ACC112 (cell line): Measurements from ENCODE around the gene SCARB1.

Source experiments
- H2AFZ ChIP-seq: fragments of 200-600 bp; sonication (generic); one replicate; pipeline ENCODE4 v1.6.0; 2017; ENCODE audit warnings: antibody characterized with exemption, low read length; ENCODE audit not compliant: unreplicated experiment
- H3K27ac ChIP-seq: fragments of 200-600 bp; sonication (generic); 2 replicates; pipeline ENCODE4 v1.5.1; 2014; ENCODE audit warnings: low read depth, mild to moderate bottlenecking, antibody characterized with exemption, low read length, moderate library complexity
- H3K27me3 ChIP-seq: fragments of 200-600 bp; sonication (generic); 2 replicates; pipeline ENCODE4 v1.6.1; 2014; ENCODE audit warnings: mild to moderate bottlenecking, antibody characterized with exemption, low read length, moderate library complexity, mixed read lengths; ENCODE audit not compliant: insufficient read depth
- H3K36me3 ChIP-seq: fragments of 200-600 bp; sonication (generic); 2 replicates; pipeline ENCODE4 v1.6.1; 2016; ENCODE audit warnings: mild to moderate bottlenecking, antibody characterized with exemption, low read length, moderate library complexity, mixed read lengths; ENCODE audit not compliant: insufficient read depth
- H3K4me1 ChIP-seq: fragments of 200-600 bp; sonication (generic); one replicate; pipeline ENCODE4 v1.6.1; 2016; ENCODE audit warnings: low read length, mixed read lengths; ENCODE audit not compliant: insufficient read depth, unreplicated experiment, control insufficient read depth
- H3K4me3 ChIP-seq: fragments of 200-600 bp; sonication (generic); 2 replicates; pipeline ENCODE4 v1.5.1; 2014; ENCODE audit warnings: mild to moderate bottlenecking, low read depth, low read length
- H3K79me2 ChIP-seq: fragments of 200-600 bp; sonication (generic); one replicate; pipeline ENCODE4 v1.6.0; 2016; ENCODE audit warnings: low read length; ENCODE audit not compliant: control insufficient read depth, unreplicated experiment, insufficient read depth

Gene SCARB1

GRCh38 chr12:124817076-124818000, 46.3 kb downstream of the SCARB1 start:
- Histone ChIP-seq H2AFZ (no peak overlapping the region), H3K4me1 (no peaks in the 10 kb centered on the region), H3K4me3 (no peak overlapping the region), H3K27me3 (no peaks in the 10 kb centered on the region), H3K79me2 (no peaks in the 10 kb centered on the region), H3K27ac (no peak overlapping the region), H3K36me3 (peaks cover 16% of the 10 kb centered on the region)

DNA sequence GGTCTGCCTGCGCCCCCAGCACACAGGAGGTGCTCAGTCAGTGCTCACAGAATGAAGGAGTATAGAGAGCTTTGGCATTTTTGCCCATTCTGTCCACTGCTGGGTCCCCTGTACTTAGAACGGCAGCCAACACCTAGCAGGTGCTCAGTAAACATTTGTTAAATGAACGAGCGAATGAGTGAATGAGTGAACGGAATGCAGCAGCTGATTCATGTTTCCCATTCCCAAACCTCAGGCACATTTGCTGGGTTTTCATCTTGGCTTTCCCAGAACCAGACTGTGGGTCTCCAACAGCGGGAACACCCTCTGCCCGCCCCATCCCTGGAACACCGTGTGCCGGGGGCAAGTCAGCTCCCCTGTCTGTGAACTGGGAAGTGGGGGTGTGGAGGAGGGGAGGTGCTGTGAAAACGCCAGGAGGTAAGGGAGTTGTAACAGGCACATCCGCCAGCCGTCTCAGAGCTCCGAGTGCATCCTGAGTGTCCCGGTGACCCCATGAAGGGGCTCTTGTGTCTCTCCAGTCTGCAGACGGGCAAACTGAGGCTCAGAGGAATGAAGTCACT, 47.3 kb downstream of the SCARB1 start:
- H3K4me3 ChIP-seq, result no peak overlapping the region
- H2AFZ ChIP-seq, result no peak overlapping the region
- H3K27ac ChIP-seq, result no peak overlapping the region
- H3K36me3 ChIP-seq, result peaks cover 20% of the 10 kb centered on the region
- H3K79me2 ChIP-seq, result no peaks in the 10 kb centered on the region
- H3K4me1 ChIP-seq, result no peaks in the 10 kb centered on the region
- no peaks in the 10 kb centered on the region for H3K27me3 ChIP-seq

DNA sequence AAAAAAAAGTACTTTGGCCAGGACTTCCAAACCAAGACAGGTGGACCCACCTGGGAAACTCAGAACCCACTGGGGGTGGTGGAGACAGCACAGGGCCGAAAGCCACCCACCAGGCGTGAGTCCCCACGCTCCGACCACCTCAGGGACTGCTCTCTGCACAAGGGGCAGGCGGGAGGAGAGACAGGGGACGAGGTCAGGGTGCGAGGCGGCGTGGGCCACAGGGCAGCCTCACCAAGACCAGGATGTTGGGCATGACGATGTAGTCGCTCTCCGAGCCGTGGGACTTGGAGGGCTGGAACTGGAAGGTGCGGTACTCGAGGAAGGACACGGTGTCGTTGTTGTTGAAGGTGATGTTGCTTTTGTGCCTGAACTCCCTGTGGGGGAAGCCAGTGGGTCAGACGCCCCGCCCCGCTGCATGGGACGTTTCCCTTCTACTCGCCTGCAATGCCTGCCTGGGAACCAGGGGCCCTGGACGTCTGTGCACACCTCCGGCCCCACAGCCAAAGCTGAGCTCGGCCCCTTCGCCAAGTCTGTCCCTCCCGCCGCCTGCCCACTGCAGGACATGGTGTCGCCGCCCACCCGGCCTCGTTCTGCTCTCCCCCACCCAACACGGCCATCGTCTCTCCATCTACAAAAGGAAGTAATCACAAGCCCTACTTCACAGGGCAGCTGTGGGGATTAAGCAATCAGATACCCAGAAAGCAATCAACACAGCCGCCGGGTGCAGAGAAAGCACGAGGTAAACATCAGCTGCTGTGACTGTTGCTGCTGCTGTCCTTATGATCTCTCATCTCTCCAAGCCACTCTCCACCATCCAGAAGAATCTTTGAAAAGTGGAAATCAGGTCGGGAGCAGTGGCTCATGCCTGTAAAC, 48.7 kb downstream of the SCARB1 start:
- Histone ChIP-seq H3K27ac (no peak overlapping the region), H3K36me3 (peaks cover 20% of the 10 kb centered on the region)

DNA sequence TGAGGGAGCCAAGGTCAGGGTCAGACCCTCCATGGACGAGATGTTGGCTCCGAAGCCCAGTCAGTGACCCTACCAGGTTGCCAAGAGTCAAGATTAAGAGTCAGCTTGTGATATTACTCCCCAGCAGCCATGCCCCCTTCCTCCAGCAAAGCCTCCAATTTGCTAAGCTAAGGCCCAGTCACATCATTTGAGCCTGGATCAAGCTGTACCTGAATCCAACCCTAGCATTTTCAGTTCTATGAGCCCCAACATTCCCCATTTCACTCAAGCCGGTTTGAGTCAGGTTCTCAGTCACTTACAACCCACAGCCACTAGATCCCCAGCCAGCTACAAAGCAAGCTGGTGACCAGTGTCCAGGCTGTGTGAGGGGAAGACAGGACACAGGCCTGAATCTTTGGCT, 49.9 kb downstream of the SCARB1 start:
- peaks cover 20% of the 10 kb centered on the region for H3K36me3 ChIP-seq

More for the DNA sequence above, 48.7 kb downstream of the SCARB1 start:
- Histone ChIP-seq H3K79me2 (no peaks in the 10 kb centered on the region), H3K27me3 (no peaks in the 10 kb centered on the region), H2AFZ (no peak overlapping the region), H3K4me1 (no peaks in the 10 kb centered on the region), H3K4me3 (no peak overlapping the region)

DNA sequence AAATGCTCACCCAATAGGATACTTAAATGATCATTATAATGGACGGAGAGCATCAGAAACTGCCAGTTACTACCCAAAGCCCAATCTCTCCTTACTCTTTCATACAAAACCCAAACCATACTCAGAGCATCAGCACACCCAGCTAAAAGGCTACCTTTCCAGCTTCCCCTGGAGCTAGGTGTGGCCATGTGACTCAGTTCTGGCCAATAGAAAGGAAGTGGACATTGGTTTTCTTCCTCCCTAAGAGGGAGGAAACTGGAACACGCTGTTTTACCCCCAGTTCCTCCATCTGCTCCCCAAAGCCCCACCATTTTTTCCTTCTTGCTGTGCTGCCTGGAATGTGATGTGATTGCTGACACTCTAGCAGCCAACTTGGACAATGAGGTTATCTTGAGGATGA, 50.7 kb downstream of the SCARB1 start:
- Histone ChIP-seq H3K79me2 (no peaks in the 10 kb centered on the region), H3K27ac (no peak overlapping the region), H3K36me3 (peaks cover 20% of the 10 kb centered on the region), H3K4me1 (no peaks in the 10 kb centered on the region), H3K27me3 (no peaks in the 10 kb centered on the region), H2AFZ (no peak overlapping the region), H3K4me3 (no peak overlapping the region)

More for the DNA sequence above, 49.9 kb downstream of the SCARB1 start:
- H3K27me3 ChIP-seq, result no peaks in the 10 kb centered on the region
- H3K27ac ChIP-seq, result no peak overlapping the region
- H2AFZ ChIP-seq, result no peak overlapping the region
- no peak overlapping the region for H3K4me3 ChIP-seq
- H3K4me1 ChIP-seq, result no peaks in the 10 kb centered on the region
- H3K79me2 ChIP-seq, result no peaks in the 10 kb centered on the region

- no peak overlapping the region for H3K27ac ChIP-seq
- peaks cover 20% of the 10 kb centered on the region for H3K36me3 ChIP-seq
- no peaks in the 10 kb centered on the region for H3K79me2 ChIP-seq
- H2AFZ ChIP-seq, result no peak overlapping the region
- no peaks in the 10 kb centered on the region for H3K27me3 ChIP-seq
- no peak overlapping the region for H3K4me3 ChIP-seq
- H3K4me1 ChIP-seq, result no peaks in the 10 kb centered on the region
These were observed 51.3 kb downstream of the SCARB1 start for GRCh38 chr12:124812356-124812755.

- H3K27me3 ChIP-seq, result no peaks in the 10 kb centered on the region
- peaks cover 20% of the 10 kb centered on the region for H3K36me3 ChIP-seq
- H2AFZ ChIP-seq, result no peak overlapping the region
- no peaks in the 10 kb centered on the region for H3K4me1 ChIP-seq
- H3K4me3 ChIP-seq, result no peak overlapping the region
- H3K79me2 ChIP-seq, result no peaks in the 10 kb centered on the region
- no peak overlapping the region for H3K27ac ChIP-seq
These were observed 52.0 kb downstream of the SCARB1 start for GRCh38 chr12:124811633-124812032.

DNA sequence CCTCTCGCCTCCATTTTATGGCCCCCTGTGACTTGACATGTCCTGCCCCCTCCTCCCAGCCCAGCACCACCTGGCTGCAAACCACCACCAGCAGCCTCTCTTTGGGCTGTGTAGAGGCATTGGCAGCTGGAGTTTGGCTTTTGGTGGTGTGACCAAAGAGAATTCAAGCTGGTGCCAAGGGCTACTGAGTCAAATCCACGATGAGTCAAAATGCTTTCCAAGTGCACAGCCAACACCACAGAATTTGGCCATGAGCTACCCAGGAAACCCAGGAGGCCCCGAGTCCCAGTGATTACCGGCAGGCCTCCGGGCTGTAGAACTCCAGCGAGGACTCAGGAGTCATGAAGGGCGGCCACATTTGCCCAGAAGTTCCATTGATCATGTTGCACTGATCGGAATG, 53.8 kb downstream of the SCARB1 start:
- H3K27me3 ChIP-seq, result no peaks in the 10 kb centered on the region
- no peaks in the 10 kb centered on the region for H3K79me2 ChIP-seq
- no peak overlapping the region for H3K27ac ChIP-seq
- peaks cover 20% of the 10 kb centered on the region for H3K36me3 ChIP-seq
- H3K4me3 ChIP-seq, result no peak overlapping the region
- no peak overlapping the region for H2AFZ ChIP-seq
- no peaks in the 10 kb centered on the region for H3K4me1 ChIP-seq

- no peak overlapping the region for H3K27ac ChIP-seq
- H3K79me2 ChIP-seq, result no peaks in the 10 kb centered on the region
- no peak overlapping the region for H3K4me3 ChIP-seq
- no peak overlapping the region for H2AFZ ChIP-seq
- no peaks in the 10 kb centered on the region for H3K27me3 ChIP-seq
- H3K36me3 ChIP-seq, result peaks cover 20% of the 10 kb centered on the region
- H3K4me1 ChIP-seq, result no peaks in the 10 kb centered on the region
These were observed 54.3 kb downstream of the SCARB1 start for GRCh38 chr12:124809391-124809790.

GRCh38 chr12:124808272-124808671, 55.4 kb downstream of the SCARB1 start:
- peaks cover 11% of the 10 kb centered on the region for H3K36me3 ChIP-seq
- no peaks in the 10 kb centered on the region for H3K4me1 ChIP-seq
- H3K79me2 ChIP-seq, result no peaks in the 10 kb centered on the region
- no peak overlapping the region for H2AFZ ChIP-seq
- no peak overlapping the region for H3K4me3 ChIP-seq
- H3K27ac ChIP-seq, result no peak overlapping the region
- H3K27me3 ChIP-seq, result no peaks in the 10 kb centered on the region
